Liver (tissue), 9 donors: ENCODE results near the gene TMED6. TPM values are rescaled to one million over a fixed set of nuclear protein-coding genes. Genes with fewer than 3 reads are reported as not detected.

Experiments
- DNase-seq: peaks from one replicate; pipeline ENCODE4 v3.0.0-alpha.2; 2017; ENCODE audit warnings: low spot score
- H3K27ac ChIP-seq, 2 donors: one replicate each; pipeline ENCODE4 v1.7.0; 2013; ENCODE audit warnings: inconsistent platforms in 2 of 2, low read length in 2 of 2, control low read depth in 1 of 2, low read depth in 1 of 2, mild to moderate bottlenecking in 1 of 2
- H3K27me3 ChIP-seq, 4 donors: one replicate each; pipeline versions ENCODE4 v1.6.1 to v1.7.0; 2013; ENCODE audit warnings: low read length in 3 of 4, inconsistent platforms in 1 of 4, mild to moderate bottlenecking in 1 of 4, moderate library complexity in 1 of 4; ENCODE audit not compliant: control insufficient read depth in 4 of 4, insufficient read depth in 4 of 4
- H3K36me3 ChIP-seq, 4 donors: one replicate each; pipeline versions ENCODE4 v1.6.1 to v1.7.0; 2013; ENCODE audit warnings: low read length in 3 of 4, mild to moderate bottlenecking in 3 of 4, low read depth in 1 of 4, moderate library complexity in 1 of 4; ENCODE audit not compliant: control insufficient read depth in 4 of 4, insufficient read depth in 3 of 4
- H3K4me1 ChIP-seq, 4 donors: one replicate each; pipeline versions ENCODE4 v1.6.1 to v1.7.0; 2013; ENCODE audit warnings: low read length in 3 of 4, mild to moderate bottlenecking in 3 of 4, moderate library complexity in 1 of 4; ENCODE audit not compliant: control insufficient read depth in 4 of 4, insufficient read depth in 4 of 4
- H3K4me3 ChIP-seq, 3 donors: one replicate each; pipeline versions ENCODE4 v1.6.1 to v1.7.0; 2013; ENCODE audit warnings: low read length in 3 of 3, control low read depth in 1 of 3, low read depth in 1 of 3, mild to moderate bottlenecking in 1 of 3
- H3K9ac ChIP-seq, 2 donors: one replicate each; pipeline ENCODE4 v1.7.0; 2013; ENCODE audit warnings: low read length in 2 of 2, mild to moderate bottlenecking in 2 of 2, moderate library complexity in 2 of 2, control low read depth in 1 of 2, low read depth in 1 of 2
- H3K9me3 ChIP-seq, 4 donors: one replicate each; pipeline versions ENCODE4 v1.6.1 to v1.7.0; 2013; ENCODE audit warnings: low read length in 3 of 4; ENCODE audit not compliant: control insufficient read depth in 4 of 4
- EGR1 ChIP-seq, 2 donors: IDR thresholded peaks; 2 replicates each; pipeline ENCODE4 v1.6.1; 2016 to 2018; ENCODE audit warnings: antibody characterized with exemption in 2 of 2, low read depth in 2 of 2
- FOXA1 ChIP-seq: IDR thresholded peaks from 2 replicates; pipeline ENCODE4 v1.6.1; 2016; ENCODE audit warnings: antibody characterized with exemption
- FOXA2 ChIP-seq: IDR thresholded peaks from 2 replicates; pipeline ENCODE4 v1.6.1; 2016; ENCODE audit warnings: antibody characterized with exemption
- GABPA ChIP-seq, 2 donors: IDR thresholded peaks in 1 of 2; conservative IDR thresholded peaks in 1 of 2; 2 replicates each; pipeline ENCODE4 v1.6.1; 2016; ENCODE audit warnings: antibody characterized with exemption in 2 of 2, mild to moderate bottlenecking in 1 of 2, moderate library complexity in 1 of 2
- HNF4A ChIP-seq, 2 donors: conservative IDR thresholded peaks; 2 replicates each; pipeline ENCODE4 v1.6.1; 2016; ENCODE audit warnings: antibody characterized with exemption in 2 of 2, mild to moderate bottlenecking in 2 of 2
- HNF4G ChIP-seq: IDR thresholded peaks from 2 replicates; pipeline ENCODE4 v1.6.1; 2016; ENCODE audit warnings: antibody characterized with exemption
- JUND ChIP-seq, 2 donors: IDR thresholded peaks; 2 replicates each; pipeline ENCODE4 v1.6.1; 2016; ENCODE audit warnings: antibody characterized with exemption in 2 of 2
- NR2F2 ChIP-seq: IDR thresholded peaks from 2 replicates; pipeline ENCODE4 v1.6.1; 2016; ENCODE audit warnings: antibody characterized with exemption
- RAD21 ChIP-seq, 2 donors: IDR thresholded peaks; 2 replicates each; pipeline ENCODE4 v1.6.1; 2016; ENCODE audit warnings: antibody characterized with exemption in 2 of 2, mild to moderate bottlenecking in 2 of 2
- RXRA ChIP-seq, 2 donors: IDR thresholded peaks; 2 replicates each; pipeline ENCODE4 v1.6.1; 2017 to 2018; ENCODE audit warnings: antibody characterized with exemption in 2 of 2, mild to moderate bottlenecking in 1 of 2
- SP1 ChIP-seq: IDR thresholded peaks from 2 replicates; pipeline ENCODE4 v1.6.1; 2018; ENCODE audit warnings: antibody characterized with exemption, mild to moderate bottlenecking
- TAF1 ChIP-seq: conservative IDR thresholded peaks from 2 replicates; pipeline ENCODE4 v1.6.1; 2016; ENCODE audit warnings: antibody characterized with exemption, mild to moderate bottlenecking
- YY1 ChIP-seq: IDR thresholded peaks from 2 replicates; pipeline ENCODE4 v1.6.1; 2016; ENCODE audit warnings: antibody characterized with exemption, mild to moderate bottlenecking
- WGBS: extraction: QIAGEN DNeasy Blood & Tissue Kit; methylation state at CpG from one replicate; pipeline ENCODE4 v1.1.7; 2013; 5-methylcytosine and 5-hydroxymethylcytosine counted together
- polyA plus RNA-seq, 2 donors: library from polyadenylated mRNA; stranded (reverse) in 1 of 2; unstranded in 1 of 2; fragments of 200-250 nt in 1 of 2; fragments of >200 nt in 1 of 2; fragmentation: Nextera tagmentation in 1 of 2; extraction: Ambion mirVana in 1 of 2; gene quantifications; one replicate each; pipeline versions ENCODE4 v1.2.1 to v1.2.3, GENCODE V29; 2013 to 2015
- total RNA-seq, 2 donors: library from RNA; depleted of rRNA; stranded (reverse); fragments of >200 nt; gene quantifications; one replicate each; pipeline ENCODE4 v1.2.3, GENCODE V29; 2014
- TF ChIP-seq, protein P1 (sequence below): fragments of 150-350 bp; IDR thresholded peaks from 2 replicates; pipeline ENCODE4 v1.5.1; 2017; ENCODE audit warnings: improper control_type of control experiment, low read depth, low read length; ENCODE audit not compliant: missing input control
- TF ChIP-seq, protein P2 (sequence below): IDR thresholded peaks from 2 replicates; pipeline ENCODE4 v1.6.1; 2016; ENCODE audit warnings: antibody characterized with exemption, mild to moderate bottlenecking
- TF ChIP-seq, protein P3 (sequence below): IDR thresholded peaks from 2 replicates; pipeline ENCODE4 v1.6.1; 2016; ENCODE audit warnings: antibody characterized with exemption
- TF ChIP-seq, protein P4 (sequence below): IDR thresholded peaks from 2 replicates; pipeline ENCODE4 v1.6.1; 2016; ENCODE audit warnings: antibody characterized with exemption
- TF ChIP-seq, protein P5 (sequence below): IDR thresholded peaks from 2 replicates; pipeline ENCODE4 v1.6.1; 2016; ENCODE audit warnings: antibody characterized with exemption
- donor health status: healthy.
- donor health status: healthy.
- donor health status: healthy.
- donor health status: healthy.
- donor health status: healthy.

TMED6 gene
- total and polyA plus RNA-seq, 4 donors, result 0.18 to 46.2 (median 11.0) TPM

DNA sequence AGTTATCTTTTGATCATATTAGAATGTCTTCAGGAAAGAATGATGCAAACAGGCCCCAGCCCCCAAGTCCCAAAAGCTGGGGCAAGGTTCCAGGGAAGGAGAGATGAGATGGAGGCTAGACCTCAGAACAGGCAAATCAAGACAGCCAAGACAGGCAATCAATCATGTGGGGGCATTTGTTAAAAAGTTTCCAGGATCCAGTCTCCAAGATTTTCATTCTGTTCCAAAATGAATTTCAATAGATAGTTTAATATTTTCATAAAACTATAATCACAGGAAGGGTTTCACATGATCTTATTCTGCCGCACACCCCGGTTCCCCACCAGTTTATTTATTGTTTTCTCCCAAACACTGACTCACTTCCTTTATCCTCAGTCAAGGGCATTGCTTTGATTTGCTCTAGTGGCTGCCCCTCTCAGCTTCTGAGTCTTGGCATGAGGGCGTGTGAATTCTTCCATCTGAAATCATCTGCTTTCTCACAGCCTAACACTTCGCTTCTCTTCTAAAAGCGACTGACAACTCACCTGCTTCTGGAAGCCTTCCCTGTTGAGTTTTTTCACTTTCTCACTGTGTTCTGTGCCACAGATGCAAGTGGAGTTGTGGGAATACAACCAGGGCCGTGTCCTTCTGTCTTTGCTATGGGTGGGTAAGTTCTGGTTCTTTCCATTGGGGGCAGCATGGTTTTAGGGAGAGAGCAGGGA is 46.4 kb upstream of the TMED6 start:
- no peaks in the 10 kb centered on the region for H3K9me3 ChIP-seq
- H3K9ac ChIP-seq, result peak overlapping the region in 1 of 2 donors; percentile 53
- H3K27ac ChIP-seq, result peak overlapping the region; percentile 54 to 67
- H3K36me3 ChIP-seq, result no peaks in the 10 kb centered on the region
- WGBS, result 42% methylated on average over 6 of the region's 6 CpGs
- no peaks in the 10 kb centered on the region for H3K27me3 ChIP-seq
- DNase-seq, result no peak
- H3K4me1 ChIP-seq, result peaks cover 4 to 27% (median 19%) of the 10 kb centered on the region in 4 donors
- TF ChIP-seq, protein P1, sequence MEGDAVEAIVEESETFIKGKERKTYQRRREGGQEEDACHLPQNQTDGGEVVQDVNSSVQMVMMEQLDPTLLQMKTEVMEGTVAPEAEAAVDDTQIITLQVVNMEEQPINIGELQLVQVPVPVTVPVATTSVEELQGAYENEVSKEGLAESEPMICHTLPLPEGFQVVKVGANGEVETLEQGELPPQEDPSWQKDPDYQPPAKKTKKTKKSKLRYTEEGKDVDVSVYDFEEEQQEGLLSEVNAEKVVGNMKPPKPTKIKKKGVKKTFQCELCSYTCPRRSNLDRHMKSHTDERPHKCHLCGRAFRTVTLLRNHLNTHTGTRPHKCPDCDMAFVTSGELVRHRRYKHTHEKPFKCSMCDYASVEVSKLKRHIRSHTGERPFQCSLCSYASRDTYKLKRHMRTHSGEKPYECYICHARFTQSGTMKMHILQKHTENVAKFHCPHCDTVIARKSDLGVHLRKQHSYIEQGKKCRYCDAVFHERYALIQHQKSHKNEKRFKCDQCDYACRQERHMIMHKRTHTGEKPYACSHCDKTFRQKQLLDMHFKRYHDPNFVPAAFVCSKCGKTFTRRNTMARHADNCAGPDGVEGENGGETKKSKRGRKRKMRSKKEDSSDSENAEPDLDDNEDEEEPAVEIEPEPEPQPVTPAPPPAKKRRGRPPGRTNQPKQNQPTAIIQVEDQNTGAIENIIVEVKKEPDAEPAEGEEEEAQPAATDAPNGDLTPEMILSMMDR, result peak; percentile 70
- TF ChIP-seq JUND (IDR thresholded peaks at IDR 0.05) (peak in 1 of 2 donors; percentile 31), RAD21 (IDR thresholded peaks at IDR 0.05) (peak; percentile 89 to 93), HNF4G (no peak), NR2F2 (no peak), RXRA (IDR thresholded peaks at IDR 0.05) (no peak), EGR1 (IDR thresholded peaks at IDR 0.05; ENCODE audit: low read depth in 2 of 2) (no peak), YY1 (peak; percentile 47), GABPA (IDR thresholded peaks at IDR 0.05 in 1 of 2, conservative IDR thresholded peaks at IDR 0.05 in 1 of 2) (no peak), TAF1 (no peak), HNF4A (conservative IDR thresholded peaks at IDR 0.05) (peak; percentile 35 to 62), FOXA2 (no peak), FOXA1 (peak; percentile 12), SP1 (no peak)
- TF ChIP-seq, protein P2, sequence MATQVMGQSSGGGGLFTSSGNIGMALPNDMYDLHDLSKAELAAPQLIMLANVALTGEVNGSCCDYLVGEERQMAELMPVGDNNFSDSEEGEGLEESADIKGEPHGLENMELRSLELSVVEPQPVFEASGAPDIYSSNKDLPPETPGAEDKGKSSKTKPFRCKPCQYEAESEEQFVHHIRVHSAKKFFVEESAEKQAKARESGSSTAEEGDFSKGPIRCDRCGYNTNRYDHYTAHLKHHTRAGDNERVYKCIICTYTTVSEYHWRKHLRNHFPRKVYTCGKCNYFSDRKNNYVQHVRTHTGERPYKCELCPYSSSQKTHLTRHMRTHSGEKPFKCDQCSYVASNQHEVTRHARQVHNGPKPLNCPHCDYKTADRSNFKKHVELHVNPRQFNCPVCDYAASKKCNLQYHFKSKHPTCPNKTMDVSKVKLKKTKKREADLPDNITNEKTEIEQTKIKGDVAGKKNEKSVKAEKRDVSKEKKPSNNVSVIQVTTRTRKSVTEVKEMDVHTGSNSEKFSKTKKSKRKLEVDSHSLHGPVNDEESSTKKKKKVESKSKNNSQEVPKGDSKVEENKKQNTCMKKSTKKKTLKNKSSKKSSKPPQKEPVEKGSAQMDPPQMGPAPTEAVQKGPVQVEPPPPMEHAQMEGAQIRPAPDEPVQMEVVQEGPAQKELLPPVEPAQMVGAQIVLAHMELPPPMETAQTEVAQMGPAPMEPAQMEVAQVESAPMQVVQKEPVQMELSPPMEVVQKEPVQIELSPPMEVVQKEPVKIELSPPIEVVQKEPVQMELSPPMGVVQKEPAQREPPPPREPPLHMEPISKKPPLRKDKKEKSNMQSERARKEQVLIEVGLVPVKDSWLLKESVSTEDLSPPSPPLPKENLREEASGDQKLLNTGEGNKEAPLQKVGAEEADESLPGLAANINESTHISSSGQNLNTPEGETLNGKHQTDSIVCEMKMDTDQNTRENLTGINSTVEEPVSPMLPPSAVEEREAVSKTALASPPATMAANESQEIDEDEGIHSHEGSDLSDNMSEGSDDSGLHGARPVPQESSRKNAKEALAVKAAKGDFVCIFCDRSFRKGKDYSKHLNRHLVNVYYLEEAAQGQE, result peak; percentile 43
- TF ChIP-seq, protein P3, sequence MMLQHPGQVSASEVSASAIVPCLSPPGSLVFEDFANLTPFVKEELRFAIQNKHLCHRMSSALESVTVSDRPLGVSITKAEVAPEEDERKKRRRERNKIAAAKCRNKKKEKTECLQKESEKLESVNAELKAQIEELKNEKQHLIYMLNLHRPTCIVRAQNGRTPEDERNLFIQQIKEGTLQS, result no peak
- TF ChIP-seq, protein P4, sequence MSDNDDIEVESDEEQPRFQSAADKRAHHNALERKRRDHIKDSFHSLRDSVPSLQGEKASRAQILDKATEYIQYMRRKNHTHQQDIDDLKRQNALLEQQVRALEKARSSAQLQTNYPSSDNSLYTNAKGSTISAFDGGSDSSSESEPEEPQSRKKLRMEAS, result peak; percentile 67
- TF ChIP-seq, protein P5, sequence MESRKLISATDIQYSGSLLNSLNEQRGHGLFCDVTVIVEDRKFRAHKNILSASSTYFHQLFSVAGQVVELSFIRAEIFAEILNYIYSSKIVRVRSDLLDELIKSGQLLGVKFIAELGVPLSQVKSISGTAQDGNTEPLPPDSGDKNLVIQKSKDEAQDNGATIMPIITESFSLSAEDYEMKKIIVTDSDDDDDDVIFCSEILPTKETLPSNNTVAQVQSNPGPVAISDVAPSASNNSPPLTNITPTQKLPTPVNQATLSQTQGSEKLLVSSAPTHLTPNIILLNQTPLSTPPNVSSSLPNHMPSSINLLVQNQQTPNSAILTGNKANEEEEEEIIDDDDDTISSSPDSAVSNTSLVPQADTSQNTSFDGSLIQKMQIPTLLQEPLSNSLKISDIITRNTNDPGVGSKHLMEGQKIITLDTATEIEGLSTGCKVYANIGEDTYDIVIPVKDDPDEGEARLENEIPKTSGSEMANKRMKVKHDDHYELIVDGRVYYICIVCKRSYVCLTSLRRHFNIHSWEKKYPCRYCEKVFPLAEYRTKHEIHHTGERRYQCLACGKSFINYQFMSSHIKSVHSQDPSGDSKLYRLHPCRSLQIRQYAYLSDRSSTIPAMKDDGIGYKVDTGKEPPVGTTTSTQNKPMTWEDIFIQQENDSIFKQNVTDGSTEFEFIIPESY, result no peak
- no peak overlapping the region for H3K4me3 ChIP-seq
